Cardiac muscle cell (in vitro differentiated cells and primary cell): Measurements from ENCODE around the gene HDLBP. TPM values are rescaled to one million over a fixed set of nuclear protein-coding genes. Genes with fewer than 3 reads are reported as not detected.

ENCODE experiments used
- DNase-seq, 2 donors: peaks; one replicate each; pipeline versions ENCODE4 v3.0.0 to v3.0.0-alpha.2; 2010 to 2017; ENCODE audit warnings: low read depth in 1 of 2, low spot score in 1 of 2
- H3K27ac ChIP-seq: fragments of 200-600 bp; sonication (generic); 2 replicates; pipeline ENCODE4 v1.5.1; 2016
- H3K27me3 ChIP-seq: fragments of 200-600 bp; sonication (generic); 2 replicates; pipeline ENCODE4 v1.6.0; 2016; ENCODE audit warnings: control low read depth
- H3K36me3 ChIP-seq: fragments of 200-600 bp; sonication (generic); 2 replicates; pipeline ENCODE4 v1.5.1; 2016; ENCODE audit warnings: control low read depth
- H3K4me1 ChIP-seq: fragments of 200-600 bp; sonication (generic); 2 replicates; pipeline ENCODE4 v1.8.1; 2017; ENCODE audit warnings: low read depth, mild to moderate bottlenecking, mixed run types
- H3K4me3 ChIP-seq: fragments of 200-600 bp; sonication (generic); 2 replicates; pipeline ENCODE4 v1.5.1; 2016; ENCODE audit warnings: mild to moderate bottlenecking
- H3K9me3 ChIP-seq: fragments of 200-600 bp; sonication (generic); 2 replicates; pipeline ENCODE4 v1.5.1; 2017; ENCODE audit warnings: low read depth, mild to moderate bottlenecking, control low read depth
- CTCF ChIP-seq: IDR thresholded peaks from 2 replicates; pipeline ENCODE4 v1.5.1; 2012; ENCODE audit warnings: low read depth, mild to moderate bottlenecking, low read length
- polyA plus RNA-seq: library from polyadenylated mRNA; unstranded; fragments of >200 nt; fragmentation: Nextera tagmentation; extraction: Ambion mirVana; gene quantifications from 2 replicates; pipeline ENCODE4 v1.2.1, GENCODE V29; 2016
- total RNA-seq: library from RNA; depleted of rRNA; stranded (reverse); fragments of >200 nt; gene quantifications from 2 replicates; pipeline ENCODE4 v1.2.3, GENCODE V29; 2016

The HDLBP gene
- total and polyA plus RNA-seq, 2 experiments from 2014 or later, result 261 to 313 TPM

GRCh38 chr2:241242306-241242705, 73.2 kb downstream of the HDLBP start:
- Histone ChIP-seq H3K27me3 (no peaks in the 10 kb centered on the region), H3K36me3 (peaks cover 90% of the 10 kb centered on the region), H3K9me3 (no peaks in the 10 kb centered on the region), H3K4me1 (no peaks in the 10 kb centered on the region), H3K4me3 (no peak overlapping the region), H3K27ac (no peak overlapping the region)
- DNase-seq, result no peak
- TF ChIP-seq CTCF, result no peak

- TF ChIP-seq CTCF, result no peak
- DNase-seq, result no peak
- peaks cover 87% of the 10 kb centered on the region for H3K36me3 ChIP-seq
- H3K9me3 ChIP-seq, result no peaks in the 10 kb centered on the region
- no peak overlapping the region for H3K27ac ChIP-seq
- H3K4me3 ChIP-seq, result no peak overlapping the region
- H3K4me1 ChIP-seq, result no peaks in the 10 kb centered on the region
- no peaks in the 10 kb centered on the region for H3K27me3 ChIP-seq
Measured at GRCh38 chr2:241241669-241242068, 73.8 kb downstream of the HDLBP start.

GRCh38 chr2:241240320-241241004, 75.0 kb downstream of the HDLBP start:
- no peaks in the 10 kb centered on the region for H3K4me1 ChIP-seq
- no peak for TF ChIP-seq CTCF
- peaks cover 84% of the 10 kb centered on the region for H3K36me3 ChIP-seq
- DNase-seq, result no peak
- no peak overlapping the region for H3K27ac ChIP-seq
- no peaks in the 10 kb centered on the region for H3K9me3 ChIP-seq
- no peaks in the 10 kb centered on the region for H3K27me3 ChIP-seq
- H3K4me3 ChIP-seq, result no peak overlapping the region

- Histone ChIP-seq H3K4me3 (no peak overlapping the region), H3K27ac (no peak overlapping the region), H3K4me1 (no peaks in the 10 kb centered on the region), H3K27me3 (no peaks in the 10 kb centered on the region), H3K36me3 (peaks cover 84% of the 10 kb centered on the region), H3K9me3 (no peaks in the 10 kb centered on the region)
- no peak for TF ChIP-seq CTCF
- DNase-seq, result no peak
Measured at GRCh38 chr2:241239552-241240202, 75.8 kb downstream of the HDLBP start.

DNA sequence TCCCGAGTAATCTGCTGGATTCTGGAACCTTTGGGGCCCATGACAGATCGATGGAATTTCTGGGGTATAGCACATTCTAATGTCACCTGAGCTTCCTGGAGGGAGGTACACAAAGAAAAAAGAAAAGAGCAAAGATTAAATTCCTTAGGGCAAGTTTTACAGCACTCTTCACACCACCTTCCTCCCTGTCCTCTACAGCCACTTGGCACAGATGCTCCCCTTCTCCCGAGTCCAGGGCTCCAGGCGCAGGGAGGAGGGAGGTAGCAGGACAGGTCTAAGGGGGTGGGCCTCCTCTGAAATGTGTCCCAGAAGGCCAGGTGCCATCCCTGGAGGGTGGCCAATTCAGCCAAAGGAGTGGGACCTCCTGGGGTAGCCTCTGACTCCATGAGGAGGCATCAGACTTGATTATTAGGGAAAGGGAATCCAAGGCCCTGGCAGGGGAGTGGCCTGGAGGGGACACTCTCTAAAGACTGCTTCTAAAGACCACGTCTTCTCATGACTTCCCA, 76.7 kb downstream of the HDLBP start:
- no peak overlapping the region for H3K4me3 ChIP-seq
- H3K27ac ChIP-seq, result no peak overlapping the region
- DNase-seq, result no peak
- no peaks in the 10 kb centered on the region for H3K4me1 ChIP-seq
- TF ChIP-seq CTCF, result no peak
- H3K27me3 ChIP-seq, result no peaks in the 10 kb centered on the region
- no peaks in the 10 kb centered on the region for H3K9me3 ChIP-seq
- peaks cover 85% of the 10 kb centered on the region for H3K36me3 ChIP-seq
